Right kidney (tissue), 9 donors: ENCODE data around the gene BRME1.

ENCODE experiments used
- DNase-seq: peaks from one replicate; pipeline ENCODE4 v3.0.0-alpha.2; 2016
- long read RNA-seq, 8 donors: transcript quantifications; one replicate each; lab custom pipeline, GENCODE V29; 2026

BRME1 gene
- long read RNA-seq, donor 1: 0 reads
- long read RNA-seq, donor 2, partial matches to known transcripts: 0 of 1 reads
- long read RNA-seq, donor 2, other reads (novel, unspliced or antisense): 0 of 1 reads
- long read RNA-seq, donor 3: 0 reads
- long read RNA-seq, donor 4, partial matches to known transcripts: 30 of 30 reads
- long read RNA-seq, donor 4, other reads (novel, unspliced or antisense): 0 of 30 reads
- long read RNA-seq, donor 5: 0 reads
- long read RNA-seq, donor 6, partial matches to known transcripts: 22 of 23 reads
- long read RNA-seq, donor 6, other reads (novel, unspliced or antisense): 0 of 23 reads
- long read RNA-seq, donor 7: 0 reads
- long read RNA-seq, donor 8, partial matches to known transcripts: 10 of 11 reads
- long read RNA-seq, donor 8, other reads (novel, unspliced or antisense): 0 of 11 reads

DNA sequence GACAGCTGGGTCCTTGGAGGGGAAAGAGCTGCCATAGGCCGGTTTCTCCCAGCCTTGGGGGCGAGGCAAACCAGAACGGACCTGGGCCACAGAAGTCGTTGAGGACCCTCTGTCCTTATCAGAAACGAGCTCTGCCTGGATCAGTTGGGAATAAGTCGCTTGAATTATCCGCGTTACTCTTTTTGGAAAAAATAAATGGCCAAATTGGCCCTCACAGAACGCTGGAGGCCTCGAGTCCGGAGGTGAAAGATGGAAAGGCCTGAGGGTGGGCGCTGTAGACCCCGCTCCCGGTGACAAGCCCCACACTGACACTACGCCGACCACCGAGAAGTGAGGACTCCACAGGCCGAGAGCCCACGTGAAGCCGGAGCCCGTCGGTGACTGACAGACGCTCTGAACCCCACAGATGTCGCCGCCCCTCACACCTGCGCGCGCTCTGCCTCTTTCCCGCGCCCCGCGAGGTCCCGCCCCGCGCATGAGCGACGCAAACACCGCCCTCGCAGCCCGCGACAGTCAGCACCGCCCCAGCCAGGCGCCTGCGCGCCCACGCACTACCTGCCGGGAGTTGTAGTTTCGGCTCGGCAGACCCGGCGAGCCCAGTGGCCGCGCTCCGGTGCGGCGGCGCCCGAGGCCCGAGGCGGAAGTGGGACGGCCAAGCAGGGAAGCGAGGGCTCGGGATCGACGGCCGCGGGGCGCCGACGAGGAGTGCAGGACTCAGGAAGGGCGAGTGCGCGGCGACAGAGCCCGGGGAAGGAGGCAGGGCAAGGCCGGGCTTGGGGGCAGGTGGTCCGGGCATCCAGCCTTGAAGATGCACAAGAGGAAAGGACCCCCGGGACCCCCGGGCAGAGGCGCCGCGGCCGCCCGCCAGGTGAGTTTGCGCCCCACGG, at the start of gene BRME1, which contains the start of gene CC2D1A:
Gene BRME1 (minus strand): TSS at position 484 of the 887 bp plus-strand sequence. CDS start 1,225 bp downstream, outside the sequence.
Gene CC2D1A (plus strand): TSS at position 568 of the 887 bp plus-strand sequence. CDS start 241 bp downstream, at position 809.
- peak; percentile 88 for DNase-seq

DNA sequence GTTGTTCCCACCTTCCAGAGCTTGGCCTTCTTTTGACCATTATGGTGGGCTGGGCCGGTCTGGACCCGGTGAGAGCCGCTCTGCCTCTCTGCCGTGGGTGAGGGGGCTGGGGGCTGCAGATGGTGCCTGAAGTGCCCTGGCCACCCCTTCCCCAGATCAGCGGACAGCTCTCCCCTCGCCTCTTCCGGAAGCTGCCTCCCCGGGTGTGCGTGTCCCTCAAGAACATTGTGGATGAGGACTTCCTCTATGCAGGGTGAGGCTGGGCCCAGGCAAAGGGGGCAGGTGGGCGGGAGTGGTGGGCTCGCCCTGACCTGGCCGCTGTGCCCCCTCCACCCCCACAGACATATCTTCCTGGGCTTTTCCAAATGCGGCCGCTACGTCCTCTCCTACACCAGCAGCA, 48.3 kb upstream of the BRME1 start:
- no peak for DNase-seq

DNA sequence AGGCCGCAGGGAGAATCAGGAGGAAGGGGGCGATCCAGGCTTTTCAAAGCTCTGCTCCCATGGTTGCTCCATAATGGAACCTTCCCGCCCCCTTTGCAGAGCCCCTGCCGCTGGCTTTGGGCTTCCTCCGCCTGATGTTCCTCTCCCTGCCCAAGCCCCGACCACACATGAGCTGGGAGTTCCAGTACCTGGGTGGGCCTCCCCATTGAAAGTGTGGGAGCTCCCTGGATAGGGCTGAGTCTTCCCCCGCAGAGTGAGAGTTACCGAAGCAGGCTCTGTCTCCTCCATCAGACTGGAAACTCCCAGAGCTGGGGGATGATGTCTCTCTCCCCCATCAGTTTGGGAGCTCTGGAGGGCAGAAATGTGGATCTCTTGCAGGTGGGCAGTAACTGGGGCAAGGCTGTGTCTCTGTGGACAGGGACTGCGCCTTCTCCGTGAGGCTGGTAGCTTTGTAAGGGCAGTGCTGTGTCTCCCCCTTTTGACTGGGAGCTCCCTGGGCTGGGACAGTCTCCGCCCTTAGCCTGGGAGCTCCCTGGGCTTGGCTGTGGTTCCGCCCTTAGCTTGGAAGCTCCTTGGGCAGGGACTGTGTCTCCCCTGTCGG, 47.1 kb upstream of the BRME1 start:
- DNase-seq: peak; percentile 49

DNA sequence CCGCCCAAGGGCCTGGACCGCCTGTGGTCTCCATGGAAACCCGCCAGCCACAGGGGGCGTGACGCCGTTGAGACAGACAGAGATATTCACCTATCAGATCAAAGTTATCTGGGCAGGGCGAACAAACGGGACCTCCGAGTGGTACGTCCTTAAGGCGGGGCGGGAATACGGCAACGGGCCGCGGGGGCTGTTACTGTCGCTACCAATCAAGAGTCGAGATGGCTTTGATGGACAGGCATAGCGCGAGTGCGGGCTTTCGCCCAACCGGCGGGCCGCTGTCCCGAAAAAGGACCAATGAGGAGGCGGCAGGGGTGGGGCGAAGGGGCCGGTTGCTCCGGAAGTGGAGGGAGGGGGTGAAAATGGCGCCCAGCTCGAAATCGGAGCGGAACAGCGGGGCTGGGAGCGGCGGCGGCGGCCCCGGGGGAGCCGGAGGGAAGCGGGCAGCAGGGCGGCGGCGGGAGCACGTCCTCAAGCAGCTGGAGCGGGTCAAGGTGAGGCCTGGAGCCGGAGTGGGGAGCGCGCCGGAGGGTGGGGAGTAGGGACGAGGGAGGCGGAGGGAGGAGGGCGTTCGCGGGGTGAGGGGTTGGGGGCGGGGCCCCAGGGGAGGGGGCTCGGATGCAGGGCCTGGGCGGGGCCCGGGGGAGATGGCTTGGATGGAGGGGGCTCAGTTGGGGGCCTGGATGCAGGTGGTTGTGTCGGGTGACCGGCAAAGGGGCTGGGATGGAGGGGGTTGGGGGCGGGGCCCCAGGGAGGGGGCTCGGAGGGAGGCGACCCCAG, 46.4 kb upstream of the BRME1 start, which contains the start of gene DCAF15:
Gene DCAF15 (plus strand): TSS at position 356 of the 777 bp plus-strand sequence. CDS start 4 bp downstream, at position 360.
- peak; percentile 92 for DNase-seq

DNA sequence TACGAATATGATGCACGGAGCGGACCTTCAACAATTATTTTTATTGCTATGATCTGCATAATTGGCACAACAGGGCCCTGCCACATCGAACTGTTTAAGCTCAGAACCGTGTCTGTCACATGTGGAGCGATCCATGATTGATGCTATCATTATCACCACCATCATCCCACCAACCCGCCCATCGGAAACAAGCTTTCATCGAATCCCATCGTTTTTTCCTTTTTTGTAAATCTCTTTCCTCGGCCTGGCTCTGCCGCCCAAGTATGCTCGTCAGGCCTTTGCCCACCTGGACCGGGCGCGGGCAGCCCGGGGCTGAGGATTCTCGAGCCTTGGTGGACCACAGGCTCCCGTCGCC, 45.9 kb upstream of the BRME1 start:
- no peak for DNase-seq

DNA sequence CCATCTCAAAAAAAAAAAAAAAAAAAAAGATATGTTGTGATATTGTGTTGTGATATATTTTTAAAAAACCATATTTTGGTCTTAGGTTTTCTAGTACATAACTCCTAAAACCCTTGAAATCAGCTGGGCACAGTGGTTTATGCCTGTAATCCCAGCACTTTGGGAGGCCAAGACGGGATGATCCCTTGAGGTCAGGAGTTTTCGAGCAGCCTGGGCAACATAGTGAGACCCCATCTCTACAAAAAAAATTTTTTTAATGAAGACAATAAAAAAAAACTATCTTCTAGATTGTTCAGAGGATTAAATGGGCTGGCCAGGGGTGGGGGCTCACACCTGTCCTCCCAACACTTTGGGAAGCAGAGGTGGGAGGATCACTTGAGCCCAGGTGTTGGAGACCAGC, 45.1 kb upstream of the BRME1 start:
- DNase-seq: no peak

DNA sequence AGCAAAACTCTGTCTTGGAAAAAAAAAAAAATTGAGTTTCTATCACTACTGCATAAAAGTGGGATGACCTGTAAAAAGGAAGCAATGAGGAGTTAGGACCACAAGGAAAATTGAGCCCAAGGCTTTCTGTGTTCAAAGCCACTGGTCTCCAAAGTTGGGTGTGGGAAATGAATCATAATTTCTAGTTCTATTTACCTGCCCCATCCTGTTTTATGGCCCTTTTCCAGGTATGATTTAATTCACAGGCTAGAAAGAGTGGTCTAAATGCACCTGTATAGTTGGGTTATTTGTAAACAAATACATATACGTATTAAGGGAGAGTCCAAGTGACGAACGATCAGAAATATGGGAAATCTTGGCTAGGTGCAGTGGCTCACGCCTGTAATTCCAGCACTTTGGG, 40.5 kb upstream of the BRME1 start:
- no peak for DNase-seq

DNA sequence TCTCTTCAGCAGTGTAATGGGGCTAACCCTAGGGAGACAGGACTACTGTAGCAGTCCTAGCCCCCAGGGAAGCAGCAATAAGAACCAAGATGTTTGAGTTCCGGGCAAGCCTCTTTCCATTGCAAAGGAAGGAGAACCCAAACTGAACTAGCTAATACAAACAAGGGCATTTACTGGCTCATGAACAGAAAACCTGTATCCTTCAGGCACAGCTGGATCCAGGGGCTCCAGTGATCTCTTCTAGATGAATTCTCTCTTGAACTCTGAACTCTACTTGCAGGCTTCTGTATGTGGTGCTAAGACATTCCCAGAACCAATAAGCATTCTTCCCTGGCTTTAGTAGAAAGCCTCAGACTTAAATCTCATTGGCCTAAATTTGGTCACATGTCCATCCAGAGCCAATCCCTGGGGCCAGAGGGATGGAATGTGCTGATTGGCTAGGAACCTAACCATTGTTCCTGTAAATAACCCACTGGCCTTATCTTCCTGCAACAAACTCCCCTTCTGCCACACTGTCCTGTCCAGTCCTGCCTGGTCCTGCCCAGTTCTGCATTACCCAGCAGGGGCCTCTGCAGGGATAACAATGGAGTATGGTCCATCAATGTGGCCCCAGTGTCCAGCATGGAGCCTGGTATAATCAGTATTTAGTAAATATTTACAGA, 36.2 kb upstream of the BRME1 start:
- no peak for DNase-seq

DNA sequence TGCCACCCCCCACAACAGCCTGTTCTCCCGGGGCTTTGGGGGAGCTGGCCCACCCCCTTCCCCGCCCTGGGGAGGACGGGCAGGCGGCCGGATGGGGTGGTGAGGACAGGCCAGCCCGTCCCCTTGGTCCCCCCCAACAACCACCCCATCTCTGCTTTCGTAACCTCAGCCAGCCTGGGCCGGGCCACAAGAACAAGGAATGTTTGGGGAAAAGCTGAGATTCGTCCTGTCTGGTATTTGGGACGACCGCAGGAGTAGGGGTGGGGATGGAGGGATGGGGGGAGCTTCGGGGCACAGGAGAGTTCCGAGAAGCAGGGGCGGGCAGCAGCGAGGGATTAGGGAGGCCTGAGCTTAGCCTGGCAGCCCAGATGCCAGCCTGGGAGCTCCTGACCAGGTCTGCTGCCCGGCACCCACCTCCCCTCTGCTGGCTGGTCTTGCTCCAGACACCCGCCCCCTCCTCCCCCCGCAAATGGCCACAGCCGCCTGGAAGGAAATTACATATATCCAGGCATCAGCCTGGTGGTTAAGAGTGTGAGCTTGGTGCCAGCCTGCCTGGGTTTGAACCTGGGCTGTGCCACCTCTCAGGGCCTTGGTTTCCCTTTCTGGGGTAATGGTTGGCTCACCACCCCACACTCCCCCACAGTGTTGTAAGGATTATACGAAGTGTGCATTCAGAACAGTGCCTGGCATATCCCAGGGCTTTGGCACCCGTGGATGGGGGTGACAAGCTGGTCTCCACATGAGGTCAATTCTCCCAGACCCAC, 32.6 kb upstream of the BRME1 start, which contains the start of gene PODNL1:
Gene PODNL1 (minus strand): TSS at position 117 of the 764 bp plus-strand sequence. CDS start 236 bp downstream, outside the sequence.
- DNase-seq: no peak

DNA sequence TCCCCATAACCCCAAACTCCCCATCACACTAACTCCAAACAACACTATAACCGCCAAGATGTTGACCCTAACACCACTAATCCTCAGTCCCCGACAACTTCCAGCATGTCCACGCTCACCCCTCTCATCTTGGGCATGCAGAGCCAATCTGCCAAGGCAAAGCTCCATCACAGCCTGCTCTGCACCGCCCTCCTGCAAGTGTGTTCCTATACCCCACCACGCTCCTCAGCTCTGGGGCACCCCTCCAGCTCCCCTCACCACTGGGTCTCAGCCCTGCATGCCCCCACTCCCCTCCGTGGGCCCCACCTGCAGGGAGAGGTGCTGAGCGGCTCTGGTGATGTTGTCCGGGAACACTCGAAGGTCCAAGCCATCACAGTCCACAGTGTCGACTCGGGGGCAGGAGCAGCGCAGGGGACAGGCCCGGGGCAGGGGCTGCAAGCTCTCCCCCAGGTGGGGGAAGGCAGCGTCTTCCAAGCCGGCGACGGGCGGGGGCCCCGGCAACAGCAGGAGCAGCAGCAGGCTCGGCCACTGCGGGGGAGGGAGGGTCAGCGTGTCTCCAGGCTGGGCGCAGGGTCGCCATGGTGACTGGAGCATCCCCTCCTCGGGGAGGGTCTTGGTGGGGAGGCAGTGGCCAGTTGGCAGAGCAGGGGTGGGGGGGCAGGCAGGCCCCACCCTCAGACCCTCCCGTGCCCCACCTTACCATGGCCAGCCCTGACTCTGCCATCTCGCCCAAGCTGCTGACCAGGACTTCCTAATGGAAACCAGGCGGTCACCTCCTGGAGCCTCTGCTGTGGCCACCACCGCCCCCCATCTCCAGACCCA, 31.8 kb upstream of the BRME1 start:
- no peak for DNase-seq

DNA sequence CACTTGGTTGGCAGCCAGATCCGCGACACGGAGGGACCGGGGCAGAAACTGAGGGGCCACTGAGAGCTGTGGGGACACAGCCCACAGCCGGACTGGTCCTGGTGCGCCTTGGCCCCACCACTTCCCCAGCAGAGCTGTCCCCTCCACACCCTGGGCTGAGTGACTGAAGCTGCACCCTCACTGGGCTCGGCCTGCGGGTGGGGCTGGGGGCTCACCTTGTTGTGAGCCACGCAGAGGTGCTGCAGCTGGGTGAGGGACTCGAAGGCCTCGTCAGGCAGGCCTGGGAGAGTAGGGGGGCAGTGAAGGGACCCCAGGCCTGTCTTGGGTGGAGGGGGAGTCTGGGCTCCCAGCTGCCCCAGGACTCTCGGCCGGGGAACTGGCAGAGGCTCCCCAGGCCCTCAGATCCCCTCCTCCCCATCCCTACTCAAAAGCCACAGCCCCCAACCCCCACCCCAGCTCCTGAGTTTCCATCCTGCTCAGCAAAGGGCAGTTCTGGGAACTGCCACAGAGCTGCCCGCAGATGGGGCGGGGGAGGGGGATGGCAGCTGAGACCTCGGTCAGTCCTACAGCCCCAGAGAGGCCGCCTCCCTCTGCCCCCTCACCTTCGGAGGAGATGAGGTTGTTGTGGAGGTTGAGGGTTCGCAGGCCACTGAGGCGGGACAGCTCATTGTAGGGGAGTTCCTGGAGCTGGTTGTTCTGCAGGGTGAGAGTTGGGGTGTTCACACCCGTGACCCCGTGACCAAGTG, 30.0 kb upstream of the BRME1 start:
- no peak for DNase-seq

DNA sequence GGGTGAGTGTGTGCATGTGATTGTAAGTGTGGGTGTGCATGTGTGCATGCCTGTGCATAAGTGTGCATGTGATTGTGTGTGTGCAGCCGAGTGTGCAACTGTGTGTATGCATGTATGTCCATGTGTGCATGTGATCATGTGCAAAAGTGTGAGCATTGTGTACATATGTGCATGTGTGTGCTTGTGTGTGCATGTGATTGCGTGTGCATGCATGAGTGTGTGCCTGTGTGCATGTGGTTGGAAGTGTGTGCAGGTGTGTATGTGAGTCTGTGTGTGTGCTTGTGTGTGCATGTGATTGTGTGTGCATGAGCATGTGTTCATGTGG, 28.8 kb upstream of the BRME1 start:
- no peak for DNase-seq

DNA sequence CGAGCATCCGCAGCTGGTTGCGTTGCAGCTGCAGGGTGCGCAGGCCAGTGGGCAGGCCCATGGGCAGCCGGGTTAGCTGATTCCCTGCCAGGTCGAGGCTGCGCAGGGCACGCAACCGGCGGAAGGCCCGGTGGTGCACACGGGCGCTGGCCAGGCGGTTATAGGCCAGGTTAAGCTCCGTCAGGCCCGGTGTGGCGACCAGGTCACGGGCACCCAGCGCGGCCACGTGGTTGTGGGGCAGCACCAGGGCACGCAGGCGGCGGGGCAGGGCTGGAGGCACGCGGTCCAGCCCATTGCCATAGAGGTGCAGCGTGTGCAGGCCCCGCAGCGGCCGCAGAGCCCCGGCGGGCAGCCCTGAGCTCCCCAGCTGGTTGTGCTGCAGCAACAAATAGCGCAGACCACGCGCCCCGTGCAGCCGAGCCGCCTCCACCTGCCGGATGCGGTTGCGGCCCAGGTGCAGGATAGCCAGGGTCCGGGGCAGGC, 27.0 kb upstream of the BRME1 start:
- DNase-seq: no peak

DNA sequence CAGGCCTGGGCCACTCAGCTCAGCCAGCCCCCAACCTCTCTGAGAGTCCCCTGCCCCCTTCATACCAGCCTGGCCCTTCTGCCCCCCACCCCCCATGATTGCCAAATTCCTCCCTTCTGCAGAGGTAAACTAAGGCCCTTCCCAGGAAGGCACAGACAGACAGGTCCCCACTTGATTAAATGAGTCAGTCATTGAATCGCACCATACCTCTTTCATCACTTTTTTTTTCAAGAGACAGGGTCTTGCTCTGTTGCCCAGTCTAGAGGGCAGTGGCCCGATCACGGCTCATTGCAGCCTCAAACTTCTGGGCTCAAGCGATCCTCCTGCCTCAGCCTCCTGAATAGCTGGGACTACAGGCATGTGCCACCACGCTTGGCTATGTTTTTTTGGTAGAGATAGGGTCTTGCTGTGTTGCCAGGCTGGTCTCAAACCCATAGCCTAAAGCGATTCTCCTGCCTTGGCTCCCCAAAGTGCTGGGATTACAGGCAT, 26.3 kb upstream of the BRME1 start:
- no peak for DNase-seq

DNA sequence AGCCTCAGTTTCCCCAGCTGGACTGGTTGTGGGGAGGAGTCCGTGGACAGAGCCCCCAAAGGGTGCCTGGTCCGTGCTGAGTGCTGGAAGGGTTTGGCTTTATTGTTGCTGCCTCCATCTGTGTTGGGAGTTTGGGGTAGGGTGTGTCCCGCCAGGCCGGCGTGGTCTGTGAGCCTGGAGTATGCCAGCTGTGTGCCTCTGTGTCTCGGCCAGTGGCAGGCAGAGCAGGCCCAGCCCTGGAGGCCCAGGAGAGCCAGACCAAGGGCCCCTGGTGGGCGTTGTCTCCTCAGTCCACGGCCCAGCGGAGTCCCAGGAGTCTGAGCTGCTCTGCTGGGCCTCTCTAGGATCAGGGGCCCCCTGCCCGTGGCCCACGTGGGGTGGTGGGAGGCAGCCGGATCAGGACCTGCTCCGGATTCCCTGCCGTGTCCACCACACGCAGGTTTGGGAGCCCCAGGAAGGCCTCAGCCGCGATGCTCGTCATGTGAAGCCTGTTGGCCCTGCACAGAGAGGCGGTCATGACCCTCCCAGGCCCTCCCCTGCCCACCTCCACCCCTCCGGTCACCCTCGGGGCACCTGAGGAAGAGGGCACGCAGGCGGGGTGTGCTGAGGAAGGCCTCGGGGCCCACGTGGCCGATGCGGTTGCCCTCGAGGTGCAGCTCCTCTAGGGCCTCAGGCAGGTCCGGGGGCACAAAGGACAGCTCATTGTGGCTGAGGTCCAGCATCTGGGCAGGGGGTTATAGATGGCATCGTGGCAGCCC, 25.7 kb upstream of the BRME1 start:
- DNase-seq: no peak

DNA sequence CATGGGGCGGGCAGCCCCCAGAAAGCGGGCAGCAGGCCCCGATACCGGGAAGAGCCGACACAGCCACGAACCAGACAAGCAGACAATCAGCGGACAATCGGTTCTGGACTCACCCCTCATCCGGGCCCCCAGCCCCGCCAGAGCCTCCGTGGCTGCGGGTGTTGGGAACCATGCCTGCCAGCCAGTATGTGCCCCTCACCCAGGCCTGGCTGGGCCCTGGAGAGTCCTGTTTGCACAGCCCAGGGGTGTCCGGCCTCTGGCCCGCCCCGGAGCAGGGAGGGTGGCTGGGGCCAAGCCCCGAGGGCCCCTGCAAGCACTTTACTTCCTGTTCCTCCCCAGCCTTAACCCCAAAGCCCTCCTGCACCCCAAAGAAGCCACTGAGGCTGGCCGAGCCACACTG, 24.5 kb upstream of the BRME1 start:
- no peak for DNase-seq

DNA sequence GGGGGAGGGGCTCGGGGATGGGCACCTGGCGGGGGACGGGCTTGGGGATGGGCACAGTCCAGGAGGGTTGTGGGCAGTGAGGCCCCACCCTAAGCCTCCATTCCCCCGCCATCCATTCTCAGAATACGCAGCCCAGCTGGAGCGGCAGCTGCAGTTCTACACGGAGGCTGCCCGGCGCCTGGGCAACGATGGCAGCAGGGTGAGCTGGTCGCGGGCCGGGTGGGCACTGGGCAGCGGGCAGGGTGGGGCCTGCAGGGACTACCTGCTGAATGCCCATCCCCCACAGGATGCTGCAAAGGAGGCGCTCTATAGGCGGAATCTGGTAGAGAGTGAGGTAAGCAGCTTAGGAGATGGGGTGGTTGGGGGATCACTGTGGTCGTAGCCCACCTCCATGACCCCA, 24.0 kb upstream of the BRME1 start:
- no peak for DNase-seq

DNA sequence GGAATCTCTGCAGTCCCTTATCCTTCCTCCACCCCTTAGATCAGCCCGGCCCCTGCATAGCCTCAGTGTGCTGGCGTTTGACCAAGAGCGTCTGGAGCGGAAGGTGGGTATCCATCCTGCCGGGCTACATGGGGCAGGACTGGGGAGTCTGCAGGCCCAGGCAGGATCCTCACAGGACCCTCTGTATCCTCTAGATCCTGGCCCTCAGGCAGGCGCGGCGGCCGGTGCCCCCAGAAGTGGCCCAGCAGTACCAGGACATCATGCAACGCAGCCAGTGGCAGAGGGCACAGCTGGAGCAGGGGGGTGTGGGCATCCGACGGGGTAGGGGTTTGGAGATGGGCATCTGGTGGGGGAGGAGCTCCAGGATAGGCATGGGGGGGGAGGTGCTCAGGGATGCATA, 23.4 kb upstream of the BRME1 start:
- no peak for DNase-seq
